Transverse colon (tissue), 4 donors: Measurements from ENCODE around the gene NR3C2. TPM values are rescaled to one million over a fixed set of nuclear protein-coding genes. Genes with fewer than 3 reads are reported as not detected.

Source experiments
- DNase-seq: peaks from one replicate; pipeline ENCODE4 v3.0.0-alpha.2; 2019
- H3K27ac ChIP-seq, 4 donors: fragments of 200-600 bp; sonication (generic); 2 replicates each; pipeline ENCODE4 v1.5.1; 2016 to 2018; ENCODE audit warnings: inconsistent platforms in 4 of 4
- H3K27me3 ChIP-seq: fragments of 200-600 bp; sonication (generic); 2 replicates; pipeline ENCODE4 v1.5.1; 2017; ENCODE audit warnings: inconsistent platforms
- H3K36me3 ChIP-seq, 4 donors: fragments of 200-600 bp; sonication (generic); 2 replicates each; pipeline ENCODE4 v1.5.1; 2017 to 2019; ENCODE audit warnings: inconsistent platforms in 4 of 4
- H3K4me1 ChIP-seq, 4 donors: fragments of 200-600 bp; sonication (generic); 2 replicates each; pipeline ENCODE4 v1.5.1; 2017 to 2020; ENCODE audit warnings: inconsistent platforms in 4 of 4
- H3K4me3 ChIP-seq, 4 donors: fragments of 200-600 bp; sonication (generic); 1 replicate in 1 of 4; 2 replicates in 3 of 4; pipeline versions ENCODE4 v1.5.1 to v1.6.1; 2017 to 2019; ENCODE audit warnings: inconsistent platforms in 4 of 4
- H3K9me3 ChIP-seq, 2 donors: fragments of 200-600 bp; sonication (generic); 2 replicates each; pipeline ENCODE4 v1.5.1; 2017 to 2019; ENCODE audit warnings: inconsistent platforms in 2 of 2
- EP300 ChIP-seq: sonication (generic); formaldehyde crosslinking; IDR thresholded peaks from one replicate; pipeline ENCODE4 v1.6.1; 2017; ENCODE audit warnings: antibody characterized with exemption, low read depth
- POLR2A ChIP-seq: fragments of 450-650 bp; IDR thresholded peaks from one replicate; pipeline ENCODE4 v1.6.1; 2016; ENCODE audit warnings: antibody characterized with exemption, mild to moderate bottlenecking, moderate library complexity
- POLR2AphosphoS5 ChIP-seq, 3 donors: sonication (generic); formaldehyde crosslinking; IDR thresholded peaks; one replicate each; pipeline ENCODE4 v1.6.1; 2016; ENCODE audit warnings: antibody characterized with exemption in 3 of 3
- WGBS, 2 donors: methylation state at CpG; one replicate each; pipeline ENCODE4 v1.1.5; 2018; ENCODE audit warnings: low coverage in 1 of 2; 5-methylcytosine and 5-hydroxymethylcytosine counted together
- in situ Hi-C, 4 donors: fragments of 200-750 bp; cut with MboI; loops; one replicate each; pipeline versions ENCODE4 v1.15.0 to v1.15.1; 2017; ENCODE audit warnings: low sequenced_read_pairs in 3 of 4, low pct_ligation_motif_present in 1 of 4, low pct_unique_long_range_greater_than_20kb in 1 of 4
- intact Hi-C: fragments of 100-400 bp; cut with DNase I; formaldehyde crosslinking; loops from one replicate; pipeline ENCODE4 v1.15.1; 2023; ENCODE audit warnings: low total_unique reads
- total RNA-seq, 4 donors: library from RNA; depleted of rRNA; stranded (reverse); fragments of >200 nt; gene quantifications; one replicate each; pipeline ENCODE4 v1.1.0, GENCODE V29; 2016
- TF ChIP-seq, protein P1 (sequence below), 5 experiments: fragments of 200-600 bp in 3 of 5; fragments of 450-650 bp in 2 of 5; sonication (generic) in 3 of 5; IDR thresholded peaks; 1 replicate in 2 of 5; 2 replicates in 3 of 5; pipeline ENCODE4 v1.5.1; 2016 to 2017; ENCODE audit warnings: antibody characterized with exemption in 5 of 5, inconsistent platforms in 3 of 5, mild to moderate bottlenecking in 2 of 5, moderate library complexity in 1 of 5

The NR3C2 gene
- total RNA-seq, 4 donors from 2014 or later: 55.5 to 147 (median 125) TPM

DNA sequence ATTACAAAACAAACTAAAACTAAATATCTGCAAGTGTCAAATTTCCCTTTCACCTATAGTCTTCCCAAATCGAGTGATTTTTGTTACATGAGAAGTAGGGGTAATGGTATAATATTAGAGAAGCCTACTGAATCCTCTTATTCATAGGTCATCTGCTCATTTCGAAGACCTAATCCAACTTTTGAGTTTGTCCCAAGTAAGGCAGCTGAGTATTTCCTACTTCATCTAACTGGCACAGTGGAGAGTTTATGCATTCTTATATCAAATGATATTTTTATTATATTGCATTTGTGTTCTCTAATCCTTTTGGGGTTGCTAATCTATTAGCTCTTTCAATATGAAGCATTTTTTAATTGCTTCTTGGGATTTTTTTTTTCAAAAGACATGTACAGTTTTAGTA, 7.7 kb upstream of the NR3C2 start:
- H3K27me3 ChIP-seq: no peaks in the 10 kb centered on the region
- H3K4me1 ChIP-seq: peaks cover 0 to 13% (median 6%) of the 10 kb centered on the region in 4 donors
- no peak for TF ChIP-seq EP300
- TF ChIP-seq, protein P1, sequence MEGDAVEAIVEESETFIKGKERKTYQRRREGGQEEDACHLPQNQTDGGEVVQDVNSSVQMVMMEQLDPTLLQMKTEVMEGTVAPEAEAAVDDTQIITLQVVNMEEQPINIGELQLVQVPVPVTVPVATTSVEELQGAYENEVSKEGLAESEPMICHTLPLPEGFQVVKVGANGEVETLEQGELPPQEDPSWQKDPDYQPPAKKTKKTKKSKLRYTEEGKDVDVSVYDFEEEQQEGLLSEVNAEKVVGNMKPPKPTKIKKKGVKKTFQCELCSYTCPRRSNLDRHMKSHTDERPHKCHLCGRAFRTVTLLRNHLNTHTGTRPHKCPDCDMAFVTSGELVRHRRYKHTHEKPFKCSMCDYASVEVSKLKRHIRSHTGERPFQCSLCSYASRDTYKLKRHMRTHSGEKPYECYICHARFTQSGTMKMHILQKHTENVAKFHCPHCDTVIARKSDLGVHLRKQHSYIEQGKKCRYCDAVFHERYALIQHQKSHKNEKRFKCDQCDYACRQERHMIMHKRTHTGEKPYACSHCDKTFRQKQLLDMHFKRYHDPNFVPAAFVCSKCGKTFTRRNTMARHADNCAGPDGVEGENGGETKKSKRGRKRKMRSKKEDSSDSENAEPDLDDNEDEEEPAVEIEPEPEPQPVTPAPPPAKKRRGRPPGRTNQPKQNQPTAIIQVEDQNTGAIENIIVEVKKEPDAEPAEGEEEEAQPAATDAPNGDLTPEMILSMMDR (IDR thresholded peaks at IDR 0.05): no peak
- no peak for TF ChIP-seq POLR2AphosphoS5 (IDR thresholded peaks at IDR 0.05)
- no peak for TF ChIP-seq POLR2A
- DNase-seq: no peak
- no peaks in the 10 kb centered on the region for H3K36me3 ChIP-seq
- intact Hi-C loops: no loop called here
- no peak overlapping the region for H3K27ac ChIP-seq
- 67 to 78% methylated on average over 2 of the region's 2 CpGs for WGBS, 2 donors
- in situ Hi-C loops: no loop called here
- no peaks in the 10 kb centered on the region for H3K9me3 ChIP-seq
- no peak overlapping the region for H3K4me3 ChIP-seq

DNA sequence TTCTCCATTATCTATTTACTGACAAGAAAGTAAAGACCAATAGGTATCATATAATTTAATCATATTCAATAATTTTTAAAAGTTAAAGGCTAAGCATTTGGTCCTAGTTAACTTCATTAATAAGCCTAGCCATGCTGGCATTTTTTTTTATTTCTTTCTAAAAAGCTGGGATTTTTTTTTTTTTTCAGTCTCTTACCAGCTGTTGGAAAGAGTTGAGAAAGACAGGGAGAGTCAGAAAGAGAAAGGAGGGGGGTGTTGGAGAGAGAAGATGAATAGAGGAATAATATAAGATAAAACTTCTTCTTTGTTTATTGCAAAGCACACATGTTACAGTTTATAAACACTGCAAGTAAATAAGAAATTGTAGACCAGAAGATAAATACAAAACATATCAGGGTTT, 5.9 kb upstream of the NR3C2 start:
- H3K36me3 ChIP-seq: no peaks in the 10 kb centered on the region
- H3K9me3 ChIP-seq: no peaks in the 10 kb centered on the region
- no peaks in the 10 kb centered on the region for H3K27me3 ChIP-seq
- peak overlapping the region in 1 of 4 donors; percentile 32 for H3K27ac ChIP-seq
- peaks cover 0 to 13% (median 6%) of the 10 kb centered on the region in 4 donors for H3K4me1 ChIP-seq
- DNase-seq: no peak
- in situ Hi-C loops: no loop called here
- no peak overlapping the region for H3K4me3 ChIP-seq
- intact Hi-C loops: no loop called here
- TF ChIP-seq EP300 (no peak), POLR2A (no peak), POLR2AphosphoS5 (IDR thresholded peaks at IDR 0.05) (no peak)
- TF ChIP-seq, protein P1 (IDR thresholded peaks at IDR 0.05): no peak

DNA sequence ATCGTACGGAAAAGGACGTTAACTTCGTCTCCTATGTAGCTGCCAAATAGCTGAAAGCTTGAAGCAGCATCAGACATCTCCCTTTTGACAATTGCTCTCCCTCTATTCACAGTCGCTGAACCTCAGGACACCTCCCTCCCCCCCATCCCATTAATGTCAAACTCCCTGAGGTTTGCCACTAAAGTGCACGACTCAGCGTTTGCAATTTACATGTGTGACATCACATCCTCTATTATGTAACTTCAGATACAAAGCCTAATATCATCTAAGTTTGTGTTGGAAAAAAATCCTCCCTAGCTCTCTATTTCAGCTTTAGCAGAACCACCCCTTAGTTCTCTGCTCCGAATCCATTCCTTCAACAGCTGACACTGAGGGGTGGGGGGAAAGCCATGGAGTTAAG, 5.5 kb upstream of the NR3C2 start:
- WGBS, 2 donors: 40 to 51% methylated on average over 8 of the region's 8 CpGs
- no peaks in the 10 kb centered on the region for H3K9me3 ChIP-seq
- in situ Hi-C loops (no loop called here), intact Hi-C loops (no loop called here)
- H3K36me3 ChIP-seq: no peaks in the 10 kb centered on the region
- no peaks in the 10 kb centered on the region for H3K27me3 ChIP-seq
- TF ChIP-seq POLR2AphosphoS5 (IDR thresholded peaks at IDR 0.05) (no peak), EP300 (no peak), POLR2A (no peak)
- TF ChIP-seq, protein P1 (IDR thresholded peaks at IDR 0.05): no peak
- DNase-seq: no peak
- peaks cover 0 to 13% (median 6%) of the 10 kb centered on the region in 4 donors for H3K4me1 ChIP-seq
- peak overlapping the region in 3 of 4 donors; percentile 2 to 32 (median 18) for H3K27ac ChIP-seq
- no peak overlapping the region for H3K4me3 ChIP-seq

DNA sequence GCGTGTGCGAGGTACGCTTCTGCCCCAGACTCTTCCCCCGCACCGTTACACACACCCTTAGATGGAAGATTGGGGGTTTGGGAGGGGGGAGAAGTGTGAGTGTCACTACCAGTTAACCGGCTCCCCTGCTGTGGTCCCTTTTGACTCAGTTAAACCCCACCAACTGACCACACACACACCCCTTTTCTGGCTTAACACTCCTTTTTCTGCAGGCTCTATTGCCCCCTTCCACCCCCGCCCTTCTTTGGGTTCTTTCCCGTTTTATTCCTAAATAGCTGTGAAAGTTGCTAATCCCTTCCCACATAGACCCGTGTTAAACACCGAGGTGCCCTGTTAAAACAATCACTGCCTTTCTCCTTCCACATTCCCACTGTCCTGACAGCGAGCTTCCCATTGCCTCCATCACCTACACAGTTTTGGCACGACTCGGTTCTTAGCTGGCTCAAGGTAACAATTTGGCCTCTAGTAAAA, 3.7 kb upstream of the NR3C2 start:
- in situ Hi-C loops (no loop called here), intact Hi-C loops (no loop called here)
- WGBS, 2 donors: 3 to 4% methylated on average over 7 to 13 of the region's 13 CpGs
- TF ChIP-seq POLR2AphosphoS5 (IDR thresholded peaks at IDR 0.05) (no peak), EP300 (no peak), POLR2A (no peak)
- TF ChIP-seq, protein P1 (IDR thresholded peaks at IDR 0.05): no peak
- peak overlapping the region; percentile 89 to 98 (median 93) for H3K27ac ChIP-seq
- peak overlapping the region; percentile 60 to 94 (median 86) for H3K4me3 ChIP-seq
- no peaks in the 10 kb centered on the region for H3K27me3 ChIP-seq
- no peak for DNase-seq
- H3K36me3 ChIP-seq: no peaks in the 10 kb centered on the region
- H3K9me3 ChIP-seq: no peaks in the 10 kb centered on the region
- peaks cover 0 to 13% (median 8%) of the 10 kb centered on the region in 4 donors for H3K4me1 ChIP-seq
